Ectodermal cell (in vitro differentiated cells): ENCODE measurements around the gene FMR1.

Source experiments
- H3K27ac ChIP-seq: 2 replicates; pipeline ENCODE4 v1.7.0; 2013; ENCODE audit warnings: mild to moderate bottlenecking, low read depth, low read length; ENCODE audit not compliant: insufficient read depth, poor library complexity, severe bottlenecking
- H3K27me3 ChIP-seq: 2 replicates; pipeline ENCODE4 v1.7.0; 2013; ENCODE audit warnings: mild to moderate bottlenecking, low read length; ENCODE audit not compliant: insufficient read depth, control insufficient read depth, poor library complexity, severe bottlenecking
- H3K36me3 ChIP-seq: one replicate; pipeline ENCODE4 v1.7.0; 2013; ENCODE audit warnings: low read length; ENCODE audit not compliant: control insufficient read depth, insufficient read depth
- H3K4me1 ChIP-seq: one replicate; pipeline ENCODE4 v1.7.0; 2013; ENCODE audit warnings: low read length; ENCODE audit not compliant: control insufficient read depth, insufficient read depth
- H3K4me3 ChIP-seq: 2 replicates; pipeline ENCODE4 v1.7.0; 2013; ENCODE audit warnings: low read depth, low read length, control low read depth; ENCODE audit not compliant: insufficient read depth
- H3K9me3 ChIP-seq: 2 replicates; pipeline ENCODE4 v1.7.0; 2013; ENCODE audit warnings: mild to moderate bottlenecking, low read length, moderate library complexity; ENCODE audit not compliant: control insufficient read depth
- WGBS, 2 experiments: methylation state at CpG; one replicate each; pipeline ENCODE4 v1.1.7; 2013; ENCODE audit warnings: missing lambda C conversion rate in 2 of 2; 5-methylcytosine and 5-hydroxymethylcytosine counted together

The FMR1 gene

DNA sequence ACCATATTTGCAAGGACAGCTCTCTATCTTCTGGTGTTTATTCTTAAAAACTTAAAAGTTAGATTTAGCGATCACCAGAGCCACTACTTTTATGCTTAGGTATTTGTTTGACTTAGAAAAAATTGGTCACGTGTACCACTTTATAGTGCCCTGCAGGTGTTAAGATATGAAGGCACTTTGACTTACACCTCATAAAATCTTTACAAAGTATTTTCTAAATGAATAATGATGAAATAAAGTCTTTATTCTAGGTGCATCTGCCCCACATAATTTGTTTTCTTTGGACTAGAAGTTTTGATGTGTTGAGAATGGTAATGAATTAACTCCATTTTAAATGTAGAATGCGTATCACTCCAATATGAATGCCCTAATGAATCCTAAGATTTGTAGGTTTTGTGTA is 2.9 kb downstream of the FMR1 start:
- no peaks in the 10 kb centered on the region for H3K27me3 ChIP-seq
- H3K27ac ChIP-seq, result no peak overlapping the region
- WGBS, 2 experiments, result 100% methylated on average over 2 of the region's 3 CpGs; no CpG with 5 or more reads in 1 of the 2 experiments
- no peaks in the 10 kb centered on the region for H3K9me3 ChIP-seq
- no peaks in the 10 kb centered on the region for H3K36me3 ChIP-seq
- no peak overlapping the region for H3K4me3 ChIP-seq
- H3K4me1 ChIP-seq, result peaks cover 4% of the 10 kb centered on the region

DNA sequence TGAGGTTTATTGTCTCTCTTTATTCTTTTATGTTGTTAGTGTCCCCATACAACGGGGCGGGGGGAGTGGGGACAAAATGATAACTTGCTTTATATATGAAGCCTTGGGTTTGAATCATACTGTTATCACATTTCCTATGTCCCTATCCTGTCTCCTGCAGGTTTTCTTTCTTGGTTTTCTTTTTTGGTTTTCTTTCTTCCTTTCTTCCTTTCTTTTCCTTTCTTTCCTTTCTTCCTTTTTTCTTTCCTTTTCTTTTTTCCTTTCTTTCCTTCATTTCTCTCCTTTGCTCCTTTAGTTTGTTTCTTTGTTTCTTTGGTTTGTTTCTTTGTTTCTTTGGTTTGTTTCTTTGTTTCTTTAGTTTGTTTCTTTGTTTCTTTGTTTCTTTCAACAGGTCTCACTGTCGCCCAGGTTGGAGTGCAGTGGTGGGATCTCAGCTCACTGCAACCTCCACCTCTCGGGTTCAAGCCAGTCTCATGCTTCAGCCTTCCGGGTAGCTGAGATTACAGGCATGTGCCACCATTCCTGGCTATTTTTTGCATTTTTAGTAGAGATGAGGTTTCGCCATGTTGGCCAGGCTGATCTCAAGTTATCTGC is 4.8 kb downstream of the FMR1 start:
- Histone ChIP-seq H3K36me3 (no peaks in the 10 kb centered on the region), H3K4me3 (no peak overlapping the region), H3K9me3 (no peaks in the 10 kb centered on the region), H3K4me1 (peaks cover 4% of the 10 kb centered on the region), H3K27ac (no peak overlapping the region), H3K27me3 (no peaks in the 10 kb centered on the region)
- 59 to 88% methylated on average over 3 to 4 of the region's 6 CpGs for WGBS, 2 experiments

DNA sequence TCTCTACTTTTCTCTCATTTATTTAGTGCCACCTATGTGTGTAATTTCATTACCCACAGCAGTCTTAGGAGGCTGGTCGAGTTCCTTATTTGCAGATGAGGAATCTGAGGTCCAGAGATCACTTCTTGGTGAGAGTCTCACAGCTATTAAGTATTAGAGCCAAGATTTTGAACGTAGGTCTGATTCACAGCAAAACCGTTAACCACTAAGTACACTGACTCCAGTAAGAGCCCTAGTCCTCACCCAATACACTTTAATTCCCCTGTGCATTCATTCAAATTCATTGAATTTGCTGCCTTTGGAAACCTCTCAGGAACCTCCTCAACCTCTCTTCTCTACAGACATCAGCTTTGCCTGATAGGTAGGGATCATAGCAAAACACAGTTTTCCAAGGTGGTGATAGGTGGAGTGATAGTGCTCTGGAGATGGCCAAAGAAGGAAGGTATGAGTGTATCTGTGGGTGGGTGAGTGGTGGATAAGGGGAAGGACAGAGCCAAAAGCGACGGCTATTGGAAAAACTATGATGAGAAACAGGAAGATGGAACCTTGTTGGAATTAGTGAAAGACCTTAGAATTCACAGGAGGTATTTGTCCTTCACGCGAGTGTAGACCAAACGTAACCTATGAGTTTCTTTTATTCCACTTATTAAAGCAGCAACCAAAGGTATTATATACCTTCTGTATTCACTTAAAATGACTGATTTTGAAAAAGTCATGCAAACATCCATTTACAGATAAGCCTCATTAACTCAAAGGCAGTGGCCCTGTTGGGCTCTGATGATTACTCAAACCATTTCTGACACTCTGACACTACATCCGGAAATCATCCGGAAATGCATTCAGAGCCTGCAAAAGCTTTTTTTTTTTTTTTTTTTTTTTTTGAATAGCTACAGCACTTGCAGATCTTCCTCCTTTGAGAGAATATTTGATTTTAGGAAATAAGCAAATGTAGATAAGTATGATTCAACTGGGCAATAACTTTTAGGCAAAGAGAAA is 6.3 kb downstream of the FMR1 start:
- Histone ChIP-seq H3K4me3 (no peak overlapping the region), H3K27me3 (no peaks in the 10 kb centered on the region), H3K4me1 (peaks cover 4% of the 10 kb centered on the region), H3K27ac (no peak overlapping the region), H3K36me3 (no peaks in the 10 kb centered on the region), H3K9me3 (no peaks in the 10 kb centered on the region)
- 95 to 96% methylated on average over 7 to 9 of the region's 10 CpGs for WGBS, 2 experiments

DNA sequence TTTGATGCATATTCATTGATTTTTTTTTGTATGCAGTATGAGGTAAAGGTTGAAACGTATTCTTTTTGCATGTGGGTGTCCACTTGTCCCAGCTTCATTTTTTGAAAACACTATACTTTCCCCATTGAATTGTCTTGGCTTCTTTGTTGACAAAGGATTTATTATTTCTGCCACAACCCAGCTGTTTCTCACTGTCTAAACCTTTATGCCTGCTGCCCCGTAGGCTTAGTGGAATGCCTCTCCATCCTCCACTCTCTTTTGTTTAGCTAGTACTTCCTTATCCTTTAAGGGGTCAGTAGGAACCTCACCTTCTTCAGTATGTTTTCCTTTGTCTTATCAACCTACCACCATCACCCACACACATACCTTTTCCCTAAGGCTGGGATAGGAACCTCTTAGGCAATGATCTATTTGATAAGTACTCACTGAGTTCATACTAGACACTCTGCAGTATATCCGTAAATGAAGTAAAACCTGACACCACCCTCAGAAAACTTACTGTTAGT is 8.5 kb downstream of the FMR1 start:
- Histone ChIP-seq H3K27me3 (no peaks in the 10 kb centered on the region), H3K4me3 (no peak overlapping the region), H3K27ac (no peak overlapping the region), H3K9me3 (no peaks in the 10 kb centered on the region), H3K36me3 (no peaks in the 10 kb centered on the region), H3K4me1 (peaks cover 4% of the 10 kb centered on the region)
- 21 to 85% methylated on average over 1 to 2 of the region's 3 CpGs for WGBS, 2 experiments

DNA sequence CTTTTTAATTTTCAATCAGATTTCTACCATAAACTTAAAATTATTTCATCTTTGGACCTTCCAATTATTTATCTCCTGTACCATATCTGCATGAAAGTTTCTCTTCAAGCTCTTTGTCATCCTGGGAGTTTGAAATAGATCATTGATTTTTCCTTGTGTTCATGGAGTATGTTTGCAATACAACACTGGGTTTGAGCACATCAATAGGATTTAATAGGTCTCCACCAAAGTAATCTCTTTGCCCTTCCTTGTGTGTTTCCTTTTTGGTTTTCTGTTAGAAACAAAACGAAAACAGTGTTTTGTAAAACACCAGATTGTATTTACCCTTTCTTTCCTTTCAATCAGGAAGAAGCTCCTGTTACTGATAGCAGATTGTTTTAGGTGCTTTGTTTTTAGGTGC is 11.9 kb downstream of the FMR1 start:
- WGBS, 2 experiments, result 100% methylated on average over 1 of the region's 1 CpG; no CpG with 5 or more reads in 1 of the 2 experiments
- H3K27ac ChIP-seq, result no peak overlapping the region
- no peak overlapping the region for H3K4me3 ChIP-seq
- H3K9me3 ChIP-seq, result no peaks in the 10 kb centered on the region
- no peaks in the 10 kb centered on the region for H3K27me3 ChIP-seq
- H3K36me3 ChIP-seq, result no peaks in the 10 kb centered on the region
- no peaks in the 10 kb centered on the region for H3K4me1 ChIP-seq

GRCh38 chrX:147927256-147927655 is 15.5 kb downstream of the FMR1 start:
- Histone ChIP-seq H3K27ac (no peak overlapping the region), H3K4me1 (no peaks in the 10 kb centered on the region), H3K4me3 (no peak overlapping the region), H3K27me3 (no peaks in the 10 kb centered on the region), H3K36me3 (no peaks in the 10 kb centered on the region), H3K9me3 (no peaks in the 10 kb centered on the region)
- WGBS, 2 experiments, result 91 to 97% methylated on average over 4 of the region's 4 CpGs

DNA sequence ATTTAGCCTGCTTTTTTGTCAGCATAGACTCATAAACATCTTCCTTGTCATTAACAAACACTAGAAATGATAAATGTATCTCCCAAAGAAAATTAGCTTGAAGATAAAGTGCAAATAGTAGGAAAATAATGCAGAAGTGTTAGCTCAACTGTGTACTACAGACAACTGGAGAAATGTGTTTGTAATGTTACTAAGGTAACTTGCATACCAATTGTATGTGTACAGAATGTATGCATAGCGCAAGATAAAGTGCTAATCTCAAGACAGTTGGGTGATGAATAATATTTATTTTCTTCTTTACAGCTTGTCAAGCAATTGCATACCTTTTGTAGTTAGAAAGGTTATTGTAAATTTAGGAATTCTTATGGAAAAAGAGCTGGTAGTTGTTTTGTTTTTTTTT is 22.1 kb downstream of the FMR1 start:
- 100% methylated on average over 1 of the region's 1 CpG; no CpG with 5 or more reads in 1 of the 2 experiments for WGBS, 2 experiments
- H3K4me3 ChIP-seq, result no peak overlapping the region
- H3K27ac ChIP-seq, result no peak overlapping the region
- peaks cover 9% of the 10 kb centered on the region for H3K36me3 ChIP-seq
- no peaks in the 10 kb centered on the region for H3K9me3 ChIP-seq
- no peaks in the 10 kb centered on the region for H3K27me3 ChIP-seq
- no peaks in the 10 kb centered on the region for H3K4me1 ChIP-seq

DNA sequence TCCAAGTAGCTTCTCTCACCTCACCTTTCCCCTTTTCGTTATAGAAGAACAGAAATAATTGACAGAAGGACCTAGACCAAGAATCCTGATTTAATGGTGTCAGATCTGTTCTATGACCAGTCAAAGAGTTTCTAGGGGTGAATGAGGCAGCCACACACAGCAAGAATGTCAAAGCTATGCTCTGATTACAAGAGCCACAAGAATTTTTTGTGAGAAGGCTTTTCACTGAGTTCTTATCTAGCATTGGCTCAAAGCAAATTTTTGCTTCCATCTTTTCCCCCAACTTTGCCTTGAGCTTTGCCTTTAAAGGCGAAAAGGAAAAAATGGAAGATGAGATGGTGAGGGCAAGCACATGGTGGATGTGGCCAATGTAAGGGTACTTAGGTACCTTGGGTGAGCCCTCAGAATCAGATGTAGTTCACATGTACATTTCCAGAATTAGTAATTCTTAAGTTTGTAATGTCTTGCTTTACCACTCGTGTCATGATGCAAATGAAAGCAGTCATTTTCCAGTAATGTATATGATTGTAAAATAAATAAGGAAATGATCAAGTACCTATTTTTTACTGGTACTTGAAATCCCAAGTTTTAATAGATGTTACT is 23.5 kb downstream of the FMR1 start:
- peaks cover 9% of the 10 kb centered on the region for H3K36me3 ChIP-seq
- WGBS, 2 experiments, result 93 to 100% methylated on average over 1 to 2 of the region's 3 CpGs

GRCh38 chrX:147945286-147945685 is 33.6 kb downstream of the FMR1 start:
- no peaks in the 10 kb centered on the region for H3K9me3 ChIP-seq
- H3K4me3 ChIP-seq, result no peak overlapping the region
- 98 to 100% methylated on average over 5 of the region's 5 CpGs for WGBS, 2 experiments
- H3K27ac ChIP-seq, result no peak overlapping the region
- no peaks in the 10 kb centered on the region for H3K4me1 ChIP-seq
- H3K36me3 ChIP-seq, result peaks cover 4% of the 10 kb centered on the region
- H3K27me3 ChIP-seq, result no peaks in the 10 kb centered on the region

More for the DNA sequence above, 23.5 kb downstream of the FMR1 start:
- Histone ChIP-seq H3K4me1 (no peaks in the 10 kb centered on the region), H3K4me3 (no peak overlapping the region), H3K9me3 (no peaks in the 10 kb centered on the region), H3K27me3 (no peaks in the 10 kb centered on the region), H3K27ac (no peak overlapping the region)

DNA sequence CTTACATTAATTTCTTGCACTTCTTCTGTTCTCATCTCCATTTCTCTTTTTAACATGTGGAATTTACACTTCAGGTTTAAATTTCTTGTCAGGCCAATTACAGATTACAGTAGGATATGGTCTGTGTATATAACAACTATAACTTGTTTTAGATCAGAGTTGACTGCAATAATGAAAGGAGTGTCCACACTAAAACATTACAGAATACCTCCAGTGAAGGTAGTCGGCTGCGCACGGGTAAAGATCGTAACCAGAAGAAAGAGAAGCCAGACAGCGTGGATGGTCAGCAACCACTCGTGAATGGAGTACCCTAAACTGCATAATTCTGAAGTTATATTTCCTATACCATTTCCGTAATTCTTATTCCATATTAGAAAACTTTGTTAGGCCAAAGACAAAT is 36.8 kb downstream of the FMR1 start:
- H3K27me3 ChIP-seq, result no peaks in the 10 kb centered on the region
- H3K36me3 ChIP-seq, result peaks cover 4% of the 10 kb centered on the region
- 96 to 99% methylated on average over 6 of the region's 7 CpGs for WGBS, 2 experiments

More for the DNA sequence above, 36.8 kb downstream of the FMR1 start:
- Histone ChIP-seq H3K4me3 (no peak overlapping the region), H3K9me3 (no peaks in the 10 kb centered on the region), H3K4me1 (no peaks in the 10 kb centered on the region), H3K27ac (no peak overlapping the region)
